ENCODE data around the gene PRUNE2. TPM values are rescaled to one million over a fixed set of nuclear protein-coding genes. Genes with fewer than 3 reads are reported as not detected.

Gene PRUNE2
- total and polyA plus RNA-seq, 2 experiments from 2014 or later: 0.46 to 4.1 TPM

- H2AFZ ChIP-seq: no peak overlapping the region
- H3K27ac ChIP-seq: peak overlapping the region; percentile 88
- no peak overlapping the region for H3K4me2 ChIP-seq
- H3K79me2 ChIP-seq: no peaks in the 10 kb centered on the region
- no peaks in the 10 kb centered on the region for H3K36me3 ChIP-seq (replicated peaks; ENCODE audit: insufficient read depth, low read depth)
- H3K9me2 ChIP-seq (replicated peaks; ENCODE audit: insufficient read depth): no peaks in the 10 kb centered on the region
- 90% methylated on average over 7 of the region's 7 CpGs for WGBS (ENCODE audit: low lambda C conversion rate, missing lambda C conversion rate)
- H3K27me3 ChIP-seq: no peaks in the 10 kb centered on the region
- no peaks in the 10 kb centered on the region for H3K9me3 ChIP-seq (ENCODE audit: low read depth)
- peaks cover 17% of the 10 kb centered on the region for H3K4me1 ChIP-seq (ENCODE audit: insufficient read depth)
- DNase-seq (ENCODE audit: low spot score): no peak
- no peak overlapping the region for H3K4me3 ChIP-seq
- H4K20me1 ChIP-seq (ENCODE audit: insufficient read depth, poor library complexity, severe bottlenecking): no peaks in the 10 kb centered on the region
- no peak for TF ChIP-seq CTCF (IDR thresholded peaks at IDR 0.05; ENCODE audit: poor library complexity)
Measured at GRCh38 chr9:76583256-76583655, 322.7 kb downstream of the PRUNE2 start.

GRCh38 chr9:76581731-76582130 is 324.2 kb downstream of the PRUNE2 start:
- Histone ChIP-seq H3K9me2 (replicated peaks; ENCODE audit: insufficient read depth) (no peaks in the 10 kb centered on the region), H3K79me2 (no peaks in the 10 kb centered on the region), H3K4me2 (no peak overlapping the region), H3K9me3 (ENCODE audit: low read depth) (no peaks in the 10 kb centered on the region), H3K4me1 (ENCODE audit: insufficient read depth) (peaks cover 4% of the 10 kb centered on the region), H4K20me1 (ENCODE audit: insufficient read depth, poor library complexity, severe bottlenecking) (no peaks in the 10 kb centered on the region), H3K4me3 (no peak overlapping the region), H2AFZ (no peak overlapping the region), H3K27me3 (no peaks in the 10 kb centered on the region), H3K36me3 (replicated peaks; ENCODE audit: insufficient read depth, low read depth) (no peaks in the 10 kb centered on the region), H3K27ac (no peak overlapping the region)
- DNase-seq (ENCODE audit: low spot score): peak; percentile 33
- no peak for TF ChIP-seq EZH2phosphoT487 (IDR thresholded peaks at IDR 0.05; ENCODE audit: low read depth, severe bottlenecking, unreplicated experiment)
- TF ChIP-seq CTCF (IDR thresholded peaks at IDR 0.05; ENCODE audit: poor library complexity): no peak
- no peak for TF ChIP-seq EZH2 (IDR thresholded peaks at IDR 0.05; ENCODE audit: borderline replicate concordance)
- WGBS (ENCODE audit: low lambda C conversion rate, missing lambda C conversion rate): 89% methylated on average over 2 of the region's 2 CpGs

GRCh38 chr9:76580820-76581219 is 325.1 kb downstream of the PRUNE2 start:
- DNase-seq (ENCODE audit: low spot score): no peak
- Histone ChIP-seq H3K9me2 (replicated peaks; ENCODE audit: insufficient read depth) (no peaks in the 10 kb centered on the region), H4K20me1 (ENCODE audit: insufficient read depth, poor library complexity, severe bottlenecking) (no peaks in the 10 kb centered on the region), H3K4me1 (ENCODE audit: insufficient read depth) (peaks cover 4% of the 10 kb centered on the region), H2AFZ (no peak overlapping the region), H3K9me3 (ENCODE audit: low read depth) (no peaks in the 10 kb centered on the region), H3K27ac (no peak overlapping the region), H3K4me3 (no peak overlapping the region), H3K79me2 (no peaks in the 10 kb centered on the region), H3K4me2 (no peak overlapping the region), H3K27me3 (no peaks in the 10 kb centered on the region), H3K36me3 (replicated peaks; ENCODE audit: insufficient read depth, low read depth) (no peaks in the 10 kb centered on the region)
- no peak for TF ChIP-seq EZH2phosphoT487 (IDR thresholded peaks at IDR 0.05; ENCODE audit: low read depth, severe bottlenecking, unreplicated experiment)
- no peak for TF ChIP-seq CTCF (IDR thresholded peaks at IDR 0.05; ENCODE audit: poor library complexity)
- 72% methylated on average over 3 of the region's 3 CpGs for WGBS (ENCODE audit: low lambda C conversion rate, missing lambda C conversion rate)

- no peak overlapping the region for H3K4me3 ChIP-seq
- no peaks in the 10 kb centered on the region for H3K27me3 ChIP-seq
- no peaks in the 10 kb centered on the region for H4K20me1 ChIP-seq (ENCODE audit: insufficient read depth, poor library complexity, severe bottlenecking)
- WGBS (ENCODE audit: low lambda C conversion rate, missing lambda C conversion rate): 35% methylated on average over 8 of the region's 8 CpGs
- H3K4me1 ChIP-seq (ENCODE audit: insufficient read depth): peaks cover 7% of the 10 kb centered on the region
- no peak overlapping the region for H3K4me2 ChIP-seq
- DNase-seq (ENCODE audit: low spot score): no peak
- TF ChIP-seq CTCF (IDR thresholded peaks at IDR 0.05; ENCODE audit: poor library complexity): no peak
- no peak for TF ChIP-seq EZH2 (IDR thresholded peaks at IDR 0.05; ENCODE audit: borderline replicate concordance)
- TF ChIP-seq EZH2phosphoT487 (IDR thresholded peaks at IDR 0.05; ENCODE audit: low read depth, severe bottlenecking, unreplicated experiment): no peak
- no peaks in the 10 kb centered on the region for H3K36me3 ChIP-seq (replicated peaks; ENCODE audit: insufficient read depth, low read depth)
- no peaks in the 10 kb centered on the region for H3K9me2 ChIP-seq (replicated peaks; ENCODE audit: insufficient read depth)
- no peaks in the 10 kb centered on the region for H3K79me2 ChIP-seq
- no peaks in the 10 kb centered on the region for H3K9me3 ChIP-seq (ENCODE audit: low read depth)
- no peak overlapping the region for H3K27ac ChIP-seq
- peak overlapping the region; percentile 22 for H2AFZ ChIP-seq
Measured at GRCh38 chr9:76580188-76580587, 325.7 kb downstream of the PRUNE2 start.

Data from hepatocyte (in vitro differentiated cells).